Subcutaneous adipose tissue (tissue), 4 donors: ENCODE results near the gene ZNF530. TPM values are rescaled to one million over a fixed set of nuclear protein-coding genes. Genes with fewer than 3 reads are reported as not detected.

Source experiments
- CTCF ChIP-seq: fragments of 450-650 bp; IDR thresholded peaks from one replicate; pipeline ENCODE4 v1.5.1; 2016; ENCODE audit warnings: low read depth, mild to moderate bottlenecking, control low read depth, antibody characterized with exemption, moderate library complexity
- total RNA-seq, 4 donors: library from RNA; depleted of rRNA; stranded (reverse); fragments of >200 nt; gene quantifications; one replicate each; pipeline ENCODE4 v1.1.0, GENCODE V29; 2016

ZNF530 gene
- total RNA-seq, 4 donors from 2014 or later = 1.1 to 3.8 (median 2.6) TPM

GRCh38 chr19:57583521-57584416 is 15.9 kb upstream of the ZNF530 start, which contains the start of gene ZIK1:
TSS of gene ZIK1 (plus strand) at chr19:57584145. CDS start at chr19:57584357, 212 bp downstream.
- TF ChIP-seq CTCF = no peak

GRCh38 chr19:57587529-57587928 is 12.2 kb upstream of the ZNF530 start:
- no peak for TF ChIP-seq CTCF

GRCh38 chr19:57599377-57599760 is 316 bp upstream of the ZNF530 start:
- TF ChIP-seq CTCF = no peak

GRCh38 chr19:57606931-57607330 is 7.2 kb downstream of the ZNF530 start:
- no peak for TF ChIP-seq CTCF

- TF ChIP-seq CTCF = no peak
Measured at GRCh38 chr19:57611113-57611512, 11.4 kb downstream of the ZNF530 start.

- TF ChIP-seq CTCF = no peak
Measured at GRCh38 chr19:57613941-57614743, 14.5 kb downstream of the ZNF530 start, which contains the start of gene ZNF134. TSS of gene ZNF134 (plus strand) at chr19:57614242. CDS start at chr19:57619469, 5,227 bp downstream.

GRCh38 chr19:57615346-57615745 is 15.7 kb downstream of the ZNF530 start:
- no peak for TF ChIP-seq CTCF
